Activated T-cell treated with anti-CD3 and anti-CD28 coated beads, Interleukin-2, amount 50 U/mL, for 1 hour (primary cell): ENCODE results near the gene NINJ2.

ENCODE experiments used
- DNase-seq: peaks from one replicate; pipeline ENCODE4 v3.0.0-alpha.2; 2020

The NINJ2 gene

GRCh38 chr12:544941-545635 is 118.2 kb downstream of the NINJ2 start:
- DNase-seq = no peak

GRCh38 chr12:544142-544541 is 119.1 kb downstream of the NINJ2 start:
- no peak for DNase-seq

GRCh38 chr12:543114-543451 is 120.2 kb downstream of the NINJ2 start:
- DNase-seq = no peak

- no peak for DNase-seq
These were observed 120.7 kb downstream of the NINJ2 start for GRCh38 chr12:542395-543113.

- no peak for DNase-seq
These were observed 121.4 kb downstream of the NINJ2 start for GRCh38 chr12:541676-542324.

GRCh38 chr12:539540-540310 is 123.5 kb downstream of the NINJ2 start:
- DNase-seq = peak; percentile 48

- peak; percentile 49 for DNase-seq
These were observed 124.3 kb downstream of the NINJ2 start for GRCh38 chr12:538731-539539.

- DNase-seq = no peak
These were observed 125.5 kb downstream of the NINJ2 start for GRCh38 chr12:537772-538171.

- DNase-seq = no peak
These were observed 126.4 kb downstream of the NINJ2 start for GRCh38 chr12:536751-537245.

GRCh38 chr12:535396-535795 is 127.8 kb downstream of the NINJ2 start:
- no peak for DNase-seq

- DNase-seq = no peak
These were observed 129.0 kb downstream of the NINJ2 start for GRCh38 chr12:534216-534615.

- no peak for DNase-seq
These were observed 129.5 kb downstream of the NINJ2 start for GRCh38 chr12:533718-534117.

GRCh38 chr12:532908-533565 is 130.2 kb downstream of the NINJ2 start:
- no peak for DNase-seq

GRCh38 chr12:531951-532585 is 131.2 kb downstream of the NINJ2 start:
- no peak for DNase-seq

GRCh38 chr12:530821-531220 is 132.4 kb downstream of the NINJ2 start:
- no peak for DNase-seq

GRCh38 chr12:530308-530707 is 132.9 kb downstream of the NINJ2 start:
- no peak for DNase-seq

- DNase-seq = no peak
These were observed 135.5 kb downstream of the NINJ2 start for GRCh38 chr12:527729-528128.

- DNase-seq = no peak
These were observed 136.0 kb downstream of the NINJ2 start for GRCh38 chr12:527241-527640.

GRCh38 chr12:526089-526488 is 137.2 kb downstream of the NINJ2 start:
- no peak for DNase-seq

- DNase-seq = no peak
These were observed 138.9 kb downstream of the NINJ2 start for GRCh38 chr12:524167-524951.
